HG03575 (cell line): ENCODE results near the gene KLHDC2.
"Not testable (repeated sequence)": the region's sequence is repeated elsewhere in the genome, so short reads cannot be mapped to it uniquely, and the experiment has no call there.

Source experiments
- ATAC-seq: cut with Tn5 transposase; IDR thresholded peaks from one replicate; pipeline ENCODE4 v1.9.1; 2021; ENCODE audit not compliant: unreplicated experiment, insufficient number of reproducible peaks, low FRiP score; ENCODE audit errors: extremely low read depth

Gene KLHDC2

GRCh38 chr14:49767571-49768300, at the start of gene KLHDC2:
TSS of gene KLHDC2 (plus strand) at chr14:49768153. CDS start at chr14:49768469, 316 bp downstream.
- ATAC-seq: peak; percentile 38

GRCh38 chr14:49720744-49721143, 47.2 kb upstream of the KLHDC2 start:
- ATAC-seq: no peak

- not testable (repeated sequence) for ATAC-seq
Observed at GRCh38 chr14:49721733-49722435, 46.1 kb upstream of the KLHDC2 start.

- no peak for ATAC-seq
Observed at GRCh38 chr14:49727171-49727570, 40.8 kb upstream of the KLHDC2 start.

GRCh38 chr14:49732896-49733295, 35.1 kb upstream of the KLHDC2 start:
- ATAC-seq: no peak

- ATAC-seq: no peak
Observed at GRCh38 chr14:49733836-49734235, 34.1 kb upstream of the KLHDC2 start.

- ATAC-seq: not testable (repeated sequence)
Observed at GRCh38 chr14:49735669-49736068, 32.3 kb upstream of the KLHDC2 start.

GRCh38 chr14:49745191-49745590, 22.8 kb upstream of the KLHDC2 start:
- ATAC-seq: no peak

GRCh38 chr14:49746476-49746875, 21.5 kb upstream of the KLHDC2 start:
- not testable (repeated sequence) for ATAC-seq

- ATAC-seq: no peak
Observed at GRCh38 chr14:49754570-49755097, 13.3 kb upstream of the KLHDC2 start.

- no peak for ATAC-seq
Observed at GRCh38 chr14:49755378-49755777, 12.6 kb upstream of the KLHDC2 start.

GRCh38 chr14:49761839-49762551, 6.0 kb upstream of the KLHDC2 start:
- no peak for ATAC-seq

- no peak for ATAC-seq
Observed at GRCh38 chr14:49766839-49767238, 1.1 kb upstream of the KLHDC2 start.

GRCh38 chr14:49767270-49767570, 733 bp upstream of the KLHDC2 start:
- peak; percentile 7 for ATAC-seq

- peak; percentile 5 for ATAC-seq
Observed at GRCh38 chr14:49768301-49769121, 558 bp downstream of the KLHDC2 start.

GRCh38 chr14:49769171-49769570, 1.2 kb downstream of the KLHDC2 start:
- ATAC-seq: no peak

GRCh38 chr14:49769581-49770211, 1.7 kb downstream of the KLHDC2 start:
- ATAC-seq: no peak

GRCh38 chr14:49770212-49770817, 2.4 kb downstream of the KLHDC2 start:
- ATAC-seq: no peak
